ENCODE measurements around the gene BACH2.

The BACH2 gene

GRCh38 chr6:90190752-90191395 is 105.8 kb downstream of the BACH2 start:
- TF ChIP-seq CTCF (IDR thresholded peaks at IDR 0.05; ENCODE audit: low read depth, low read length): no peak
- no peak for DNase-seq (ENCODE audit: extremely low read depth, low read depth)

DNA sequence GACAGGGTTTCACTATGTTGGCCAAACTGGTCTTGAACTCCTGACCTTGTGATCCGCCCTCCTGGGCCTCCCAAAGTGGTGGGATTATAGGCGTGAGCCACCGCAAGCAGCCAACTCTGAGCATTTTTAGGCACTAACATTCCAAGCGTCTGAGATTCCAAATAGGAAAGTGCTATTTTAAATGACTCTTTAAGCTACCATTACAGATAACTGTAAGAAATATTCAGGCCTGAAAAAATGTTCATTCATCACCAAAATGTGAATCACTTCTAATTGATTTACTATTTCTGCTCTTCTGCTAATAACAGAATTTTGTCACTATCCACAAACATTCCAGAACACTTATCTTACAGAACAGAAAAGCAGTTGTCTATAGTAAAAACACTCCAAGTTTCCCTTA is 106.5 kb downstream of the BACH2 start:
- no peak for DNase-seq (ENCODE audit: extremely low read depth, low read depth)
- no peak for TF ChIP-seq CTCF (IDR thresholded peaks at IDR 0.05; ENCODE audit: low read depth, low read length)

GRCh38 chr6:90187437-90188121 is 109.1 kb downstream of the BACH2 start:
- DNase-seq (ENCODE audit: extremely low read depth, low read depth): no peak
- no peak for TF ChIP-seq CTCF (IDR thresholded peaks at IDR 0.05; ENCODE audit: low read depth, low read length)

DNA sequence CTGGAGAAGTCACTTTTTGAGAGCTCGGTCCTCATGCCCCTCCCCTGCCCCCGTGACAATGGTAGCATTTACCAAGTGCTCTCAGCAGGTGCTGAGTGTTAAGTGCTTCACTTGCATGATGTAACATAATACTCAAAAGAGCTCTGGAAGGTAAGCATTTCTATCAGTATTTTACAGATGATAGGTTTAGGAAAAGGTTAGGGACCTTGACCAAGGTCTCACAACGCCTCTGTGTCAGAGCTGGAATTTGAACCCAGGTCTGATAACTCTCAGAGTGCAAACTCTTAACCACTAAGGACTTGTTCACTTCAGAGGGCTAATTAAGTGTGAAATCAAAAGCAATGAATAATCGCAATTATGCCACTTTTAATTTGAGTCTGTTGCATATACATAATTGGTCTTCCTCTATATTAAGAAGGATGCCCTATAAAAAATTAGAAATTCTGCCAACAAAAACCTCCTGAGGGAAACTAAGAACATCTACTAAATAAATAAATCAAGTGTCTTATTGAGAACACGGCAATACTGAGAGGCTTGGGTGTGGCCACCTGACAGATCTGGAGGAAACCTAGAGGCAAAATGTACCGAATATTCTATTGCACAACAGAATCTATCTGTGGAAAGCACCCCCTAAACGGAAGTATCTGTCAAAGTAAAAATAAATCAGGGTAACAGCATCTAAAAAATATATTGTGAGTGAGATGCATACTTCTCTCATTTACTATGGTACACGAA is 109.8 kb downstream of the BACH2 start:
- DNase-seq (ENCODE audit: extremely low read depth, low read depth): no peak
- no peak for TF ChIP-seq CTCF (IDR thresholded peaks at IDR 0.05; ENCODE audit: low read depth, low read length)

DNA sequence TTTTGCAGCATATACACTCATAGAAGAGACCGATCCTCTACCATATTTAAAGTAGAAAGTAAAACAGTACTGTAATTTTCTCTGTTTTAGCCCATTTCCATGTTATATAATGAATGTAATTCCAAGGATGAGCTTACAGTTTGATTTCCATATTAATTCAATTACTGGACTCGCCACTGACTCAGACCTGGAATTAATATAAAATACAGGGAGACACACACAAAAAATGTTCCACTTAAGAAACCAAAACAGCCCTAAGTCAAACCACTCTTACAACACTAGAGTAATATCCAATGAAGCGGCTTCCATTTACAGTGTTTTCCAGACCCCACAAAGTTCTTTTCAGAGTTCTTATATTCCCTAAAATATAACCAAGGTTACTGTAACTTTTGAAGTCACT is 110.6 kb downstream of the BACH2 start:
- no peak for TF ChIP-seq CTCF (IDR thresholded peaks at IDR 0.05; ENCODE audit: low read depth, low read length)
- no peak for DNase-seq (ENCODE audit: extremely low read depth, low read depth)

DNA sequence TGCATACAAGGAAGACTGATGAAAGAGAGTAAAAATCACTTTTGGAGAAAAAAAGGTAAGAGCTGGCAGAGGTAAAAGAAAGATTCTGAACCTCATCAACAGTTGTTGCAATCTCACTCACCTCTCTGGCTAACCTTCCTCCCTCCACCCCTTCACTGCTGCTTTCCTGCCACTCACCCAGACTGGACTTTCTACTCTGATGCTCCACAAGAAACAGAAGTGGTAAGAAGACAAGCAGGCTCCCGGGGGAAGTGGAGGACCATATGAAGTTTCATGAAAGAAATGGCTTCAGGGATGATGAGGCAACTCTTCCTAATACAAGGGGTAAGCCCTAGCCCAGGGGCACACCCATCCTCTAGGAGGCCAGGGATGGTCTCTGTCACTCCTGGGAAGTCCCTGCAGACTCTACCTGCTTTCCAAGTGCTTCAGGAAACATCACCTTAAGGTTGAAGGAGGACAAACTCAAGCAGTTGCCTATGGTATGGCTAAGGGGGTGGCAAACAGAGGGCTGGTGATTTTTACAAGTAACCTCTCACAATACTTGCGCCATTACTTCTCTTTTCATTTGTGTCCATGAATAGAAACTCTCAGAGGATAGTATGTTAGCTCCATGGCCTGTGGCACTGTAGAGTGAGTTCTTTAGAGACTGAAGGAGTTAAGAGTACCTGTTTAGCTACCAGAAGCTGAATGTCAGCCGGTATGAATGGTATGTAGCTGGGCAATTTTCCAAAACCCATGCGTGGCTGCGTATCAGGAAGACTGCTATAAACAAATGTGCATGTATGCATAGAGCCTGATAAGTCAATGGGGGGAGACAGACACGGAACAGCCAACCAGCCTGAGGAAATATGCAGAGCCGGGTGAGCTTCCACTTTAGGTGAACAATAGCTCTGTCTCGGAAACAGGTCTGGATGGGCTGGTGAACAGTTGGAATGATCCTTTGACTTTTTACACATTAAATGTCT is 112.0 kb downstream of the BACH2 start:
- DNase-seq (ENCODE audit: extremely low read depth, low read depth): no peak
- no peak for TF ChIP-seq CTCF (IDR thresholded peaks at IDR 0.05; ENCODE audit: low read depth, low read length)
